Measurements from ENCODE around the gene GNA12. TPM values are rescaled to one million over a fixed set of nuclear protein-coding genes. Genes with fewer than 3 reads are reported as not detected.

Gene GNA12
- total and polyA plus RNA-seq, 11 donors: 10.7 to 56.5 (median 34.9) TPM

DNA sequence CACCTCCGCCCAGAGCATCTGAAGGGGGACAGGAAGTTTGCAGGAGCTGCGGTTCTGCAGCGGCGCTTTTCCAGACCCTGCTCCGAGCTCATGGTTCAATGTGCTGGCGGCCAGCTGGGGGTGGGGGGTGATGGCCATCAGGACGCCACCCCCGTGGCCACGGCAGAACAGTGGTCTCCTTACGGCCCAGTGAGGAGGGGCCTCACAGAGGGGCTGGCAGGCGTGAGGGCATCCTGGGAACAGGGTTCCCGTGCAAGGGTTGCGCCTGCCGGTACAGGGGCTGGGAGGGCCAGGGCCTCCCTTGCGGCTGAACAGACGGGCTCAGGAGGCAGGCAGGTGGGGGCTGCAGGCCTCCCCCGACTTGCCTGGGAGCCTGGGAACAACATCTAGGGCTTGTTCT, 39.0 kb upstream of the GNA12 start:
- TF ChIP-seq POLR2A (IDR thresholded peaks at IDR 0.05): no peak
- TF ChIP-seq, protein P1, sequence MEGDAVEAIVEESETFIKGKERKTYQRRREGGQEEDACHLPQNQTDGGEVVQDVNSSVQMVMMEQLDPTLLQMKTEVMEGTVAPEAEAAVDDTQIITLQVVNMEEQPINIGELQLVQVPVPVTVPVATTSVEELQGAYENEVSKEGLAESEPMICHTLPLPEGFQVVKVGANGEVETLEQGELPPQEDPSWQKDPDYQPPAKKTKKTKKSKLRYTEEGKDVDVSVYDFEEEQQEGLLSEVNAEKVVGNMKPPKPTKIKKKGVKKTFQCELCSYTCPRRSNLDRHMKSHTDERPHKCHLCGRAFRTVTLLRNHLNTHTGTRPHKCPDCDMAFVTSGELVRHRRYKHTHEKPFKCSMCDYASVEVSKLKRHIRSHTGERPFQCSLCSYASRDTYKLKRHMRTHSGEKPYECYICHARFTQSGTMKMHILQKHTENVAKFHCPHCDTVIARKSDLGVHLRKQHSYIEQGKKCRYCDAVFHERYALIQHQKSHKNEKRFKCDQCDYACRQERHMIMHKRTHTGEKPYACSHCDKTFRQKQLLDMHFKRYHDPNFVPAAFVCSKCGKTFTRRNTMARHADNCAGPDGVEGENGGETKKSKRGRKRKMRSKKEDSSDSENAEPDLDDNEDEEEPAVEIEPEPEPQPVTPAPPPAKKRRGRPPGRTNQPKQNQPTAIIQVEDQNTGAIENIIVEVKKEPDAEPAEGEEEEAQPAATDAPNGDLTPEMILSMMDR (IDR thresholded peaks at IDR 0.05): no peak
- intact Hi-C loops (cut with DNase I): loop anchor here in 1 of 10 donors (10.0 kb wide), 1 partner anchor 792 kb away; no protein-coding TSS in a partner anchor
- Histone ChIP-seq H3K9me3 (no peaks in the 10 kb centered on the region), H3K36me3 (no peaks in the 10 kb centered on the region), H3K4me3 (no peak overlapping the region), H3K4me1 (peaks cover 0 to 7% (median 0%) of the 10 kb centered on the region in 12 donors), H3K27ac (no peak overlapping the region), H3K27me3 (no peaks in the 10 kb centered on the region)
- WGBS, 4 donors: 76 to 91% (median 80%) methylated on average over 4 to 17 of the region's 17 CpGs
- ATAC-seq: no peak
- no peak for DNase-seq

DNA sequence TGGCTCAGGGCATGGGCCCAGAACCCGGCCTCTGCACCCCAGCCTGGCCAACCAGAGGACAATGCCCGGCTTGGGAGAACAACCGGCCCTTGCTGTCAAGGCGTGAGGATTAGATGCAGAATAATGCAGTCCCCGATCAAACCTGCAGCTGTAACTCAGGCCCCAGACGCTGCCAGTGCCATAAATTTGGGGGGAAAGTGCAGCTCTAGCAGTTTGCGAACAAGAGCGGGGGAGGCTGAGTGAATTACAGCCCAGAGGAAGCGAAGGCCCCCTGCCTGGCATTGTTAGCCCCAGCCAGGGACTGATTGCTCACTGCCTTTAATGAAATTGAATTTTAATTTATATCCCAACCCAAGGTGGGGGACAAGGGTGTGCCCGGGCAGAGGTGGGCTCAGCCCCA, 38.0 kb upstream of the GNA12 start:
- TF ChIP-seq, protein P1 (IDR thresholded peaks at IDR 0.05): no peak
- no peak for TF ChIP-seq POLR2A (IDR thresholded peaks at IDR 0.05)
- H3K27ac ChIP-seq: no peak overlapping the region
- DNase-seq (no peak), ATAC-seq (no peak)
- intact Hi-C loops (cut with DNase I): loop anchor here in 1 of 10 donors (10.0 kb wide), 1 partner anchor 793 kb away; no protein-coding TSS in a partner anchor
- WGBS, 4 donors: 80 to 92% (median 82%) methylated on average over 9 to 10 of the region's 10 CpGs
- no peaks in the 10 kb centered on the region for H3K9me3 ChIP-seq
- peaks cover 0 to 7% (median 0%) of the 10 kb centered on the region in 12 donors for H3K4me1 ChIP-seq
- H3K27me3 ChIP-seq: no peaks in the 10 kb centered on the region
- H3K36me3 ChIP-seq: no peaks in the 10 kb centered on the region
- no peak overlapping the region for H3K4me3 ChIP-seq

DNA sequence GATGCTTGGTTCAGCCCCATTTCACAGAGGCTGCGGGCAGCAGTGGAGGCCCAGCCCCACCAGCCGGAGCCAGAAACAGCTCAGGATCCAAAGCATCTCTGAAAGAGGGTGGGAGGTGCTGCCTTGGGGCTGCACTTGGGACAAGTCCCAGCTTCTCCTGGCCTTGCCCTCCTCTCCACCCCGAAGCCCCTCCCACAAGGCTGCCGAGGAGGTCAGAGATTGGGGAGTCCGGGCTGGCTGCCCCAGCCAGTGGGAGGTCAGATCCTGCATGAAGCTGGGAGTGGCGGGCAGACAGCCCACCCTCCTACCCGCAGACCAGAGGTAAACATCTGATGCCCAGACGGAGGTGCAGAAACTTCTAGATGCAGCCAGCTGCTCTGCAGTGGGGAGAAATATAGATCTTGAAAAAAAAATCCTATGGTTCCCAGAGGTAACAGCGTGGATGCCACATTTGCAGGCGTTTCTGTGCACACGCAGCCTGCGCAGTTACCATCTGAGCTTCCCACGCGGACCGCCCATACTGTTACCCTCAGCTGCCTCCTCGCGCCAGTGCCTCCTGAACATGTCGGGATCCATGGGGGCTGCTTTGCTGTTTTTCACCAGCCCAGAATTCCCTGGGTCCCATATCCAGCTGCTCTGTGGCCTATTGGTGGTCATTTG, 36.9 kb upstream of the GNA12 start:
- TF ChIP-seq, protein P1 (IDR thresholded peaks at IDR 0.05): no peak
- no peak for TF ChIP-seq POLR2A (IDR thresholded peaks at IDR 0.05)
- no peak for DNase-seq
- no peak overlapping the region for H3K27ac ChIP-seq
- no peaks in the 10 kb centered on the region for H3K36me3 ChIP-seq
- no peak for ATAC-seq
- H3K4me3 ChIP-seq: no peak overlapping the region
- H3K9me3 ChIP-seq: no peaks in the 10 kb centered on the region
- peaks cover 0 to 7% (median 0%) of the 10 kb centered on the region in 12 donors for H3K4me1 ChIP-seq
- intact Hi-C loops (cut with DNase I): loop anchor here in 1 of 10 donors (10.0 kb wide), 1 partner anchor 794 kb away; no protein-coding TSS in a partner anchor
- 60 to 83% (median 67%) methylated on average over 15 to 18 of the region's 18 CpGs for WGBS, 4 donors
- H3K27me3 ChIP-seq: no peaks in the 10 kb centered on the region

DNA sequence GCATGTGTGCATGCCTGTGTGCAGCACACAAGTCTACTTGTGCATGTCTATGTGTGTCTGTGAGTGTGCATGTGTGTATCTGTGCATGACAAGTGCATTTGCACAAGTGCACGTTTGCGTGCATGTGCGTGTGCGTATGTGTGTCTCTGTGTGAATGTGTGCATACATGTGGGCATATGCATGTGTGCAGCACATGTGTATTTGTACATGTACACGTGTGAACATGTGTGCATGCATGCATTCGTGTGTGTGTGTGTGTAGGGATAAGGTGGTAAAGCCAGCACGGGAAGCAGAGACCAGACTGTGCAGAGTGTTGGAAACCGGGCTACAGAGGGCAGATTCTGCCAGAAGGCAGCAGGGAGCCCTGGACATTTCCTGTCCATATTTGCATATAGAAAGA, 35.9 kb upstream of the GNA12 start:
- no peaks in the 10 kb centered on the region for H3K36me3 ChIP-seq
- ATAC-seq: no peak
- H3K27ac ChIP-seq: no peak overlapping the region
- H3K4me1 ChIP-seq: peaks cover 0 to 7% (median 0%) of the 10 kb centered on the region in 12 donors
- H3K9me3 ChIP-seq: no peaks in the 10 kb centered on the region
- 68 to 79% (median 73%) methylated on average over 8 of the region's 8 CpGs for WGBS, 4 donors
- no peak for DNase-seq
- H3K27me3 ChIP-seq: no peaks in the 10 kb centered on the region
- TF ChIP-seq POLR2A (IDR thresholded peaks at IDR 0.05): no peak
- TF ChIP-seq, protein P1 (IDR thresholded peaks at IDR 0.05): no peak
- intact Hi-C loops (cut with DNase I): loop anchor here in 1 of 10 donors (10.0 kb wide), 1 partner anchor 795 kb away; no protein-coding TSS in a partner anchor
- no peak overlapping the region for H3K4me3 ChIP-seq
